ENCODE data around the gene TMEM217. TPM values are rescaled to one million over a fixed set of nuclear protein-coding genes. Genes with fewer than 3 reads are reported as not detected.

Gene TMEM217
- polyA plus RNA-seq, 4 donors = 1.3 to 1.6 (median 1.4) TPM

DNA sequence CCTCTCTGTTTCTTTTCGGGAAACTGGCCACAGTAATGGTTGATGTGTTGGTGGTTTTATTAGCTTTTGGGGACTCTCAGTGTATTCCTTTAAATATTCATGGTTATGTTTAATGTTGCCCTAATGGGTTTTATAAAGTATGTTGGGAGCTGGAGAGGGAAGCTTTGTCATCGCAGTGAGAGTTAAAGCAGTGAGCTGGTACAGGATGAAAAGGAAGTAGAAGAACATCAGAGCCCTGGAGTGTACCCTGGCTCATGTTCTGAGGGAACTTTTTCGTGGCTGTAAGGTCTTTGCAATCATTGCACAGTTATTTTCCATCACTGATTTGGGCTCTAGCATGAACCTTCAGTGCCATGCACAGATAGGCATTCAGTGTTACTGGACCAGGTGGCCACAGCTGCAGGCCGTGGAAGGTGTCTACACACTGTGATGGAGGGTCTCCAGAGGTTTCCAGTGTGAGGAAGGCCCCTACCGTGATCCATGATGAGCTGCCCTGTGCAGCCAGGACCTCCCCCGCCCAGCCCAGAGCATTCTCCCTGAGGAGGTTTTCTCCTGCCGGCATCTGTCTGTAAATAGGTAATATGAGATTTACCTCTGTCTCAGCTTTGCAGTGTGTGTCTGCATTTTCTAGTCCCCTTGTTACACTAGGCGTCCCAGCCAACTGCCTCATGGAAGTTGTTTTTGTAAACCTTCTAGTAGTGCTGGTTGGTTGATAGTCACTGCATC lies 22.4 kb upstream of the TMEM217 start:
- no peak for DNase-seq (ENCODE audit: low read depth in 4 of 4, low spot score in 3 of 4)

DNA sequence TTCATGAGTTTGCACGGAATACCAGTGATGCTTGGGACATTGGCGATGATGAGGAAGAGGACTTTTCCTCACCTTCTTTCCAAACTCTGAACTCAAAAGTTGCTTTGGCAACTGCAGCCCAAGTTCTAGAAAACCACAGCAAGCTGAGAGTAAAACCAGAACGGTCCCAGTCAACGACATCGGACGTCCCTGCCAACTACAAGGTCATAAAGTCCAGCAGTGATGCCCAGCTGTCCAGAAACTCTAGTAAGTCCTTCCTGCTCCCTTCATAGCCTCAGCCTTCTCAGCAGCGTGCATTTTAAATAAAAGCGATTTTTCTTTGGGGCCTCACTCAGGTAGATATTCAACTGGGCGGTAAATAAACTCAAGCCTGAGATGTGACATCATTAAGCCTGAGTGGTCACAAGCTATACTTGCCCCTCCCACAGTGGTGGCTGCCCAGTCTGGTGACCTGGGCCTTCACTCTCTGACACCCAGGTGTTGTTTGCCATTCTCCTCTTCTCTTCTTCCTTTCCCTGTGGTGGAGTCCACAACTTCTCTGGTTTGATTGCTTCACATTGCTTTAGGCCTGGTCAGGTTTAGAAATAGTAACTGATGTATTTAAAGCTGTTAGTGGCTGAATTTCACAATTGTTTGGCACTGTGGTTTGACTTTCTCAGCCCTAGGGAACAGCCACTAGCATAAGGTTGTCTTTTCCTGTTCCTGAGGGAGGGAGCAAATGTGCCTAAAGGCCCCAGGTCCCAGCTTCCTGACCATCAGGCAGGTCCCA lies 21.6 kb upstream of the TMEM217 start:
- DNase-seq (ENCODE audit: low read depth in 4 of 4, low spot score in 3 of 4) = no peak

DNA sequence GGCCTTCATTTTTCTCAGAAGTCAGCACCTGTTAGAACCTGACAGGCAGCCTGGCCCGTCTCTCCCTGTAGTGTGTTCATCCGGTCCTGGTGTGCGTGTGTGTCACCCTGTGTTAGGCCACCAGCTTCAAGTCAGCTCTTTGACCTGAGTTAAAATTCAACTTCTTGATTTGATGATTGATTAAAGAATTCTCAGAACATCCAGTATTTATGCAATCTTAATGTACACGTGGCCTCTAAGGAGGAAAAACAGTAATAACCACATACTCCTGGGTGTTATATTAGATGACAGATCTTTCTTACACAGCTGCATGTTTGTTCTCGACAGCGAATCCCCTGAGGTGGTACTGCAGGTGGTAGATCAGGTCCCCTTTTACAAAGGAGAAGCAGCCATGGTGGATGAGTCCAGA lies 19.1 kb upstream of the TMEM217 start:
- DNase-seq (ENCODE audit: low read depth in 4 of 4, low spot score in 3 of 4) = no peak

DNA sequence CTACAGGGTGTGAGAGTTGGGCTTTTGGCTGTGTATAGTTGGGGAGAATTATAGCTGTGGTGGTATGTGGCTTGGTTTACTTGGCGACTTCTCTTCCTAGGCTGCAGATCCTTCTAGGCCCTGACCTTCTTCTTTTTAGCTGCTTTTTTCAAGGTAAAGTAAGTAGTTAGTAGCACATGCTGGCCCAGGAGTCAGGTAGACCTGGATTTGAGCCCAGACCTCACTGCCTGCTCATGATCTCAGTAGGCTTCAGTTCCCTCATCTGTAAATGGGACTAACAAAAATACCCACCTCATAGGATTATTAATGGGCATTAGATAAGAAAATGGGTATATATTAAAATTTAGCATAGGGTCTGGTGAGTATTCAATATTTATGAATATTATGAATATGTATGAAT lies 17.4 kb upstream of the TMEM217 start:
- DNase-seq (ENCODE audit: low read depth in 4 of 4, low spot score in 3 of 4) = no peak

DNA sequence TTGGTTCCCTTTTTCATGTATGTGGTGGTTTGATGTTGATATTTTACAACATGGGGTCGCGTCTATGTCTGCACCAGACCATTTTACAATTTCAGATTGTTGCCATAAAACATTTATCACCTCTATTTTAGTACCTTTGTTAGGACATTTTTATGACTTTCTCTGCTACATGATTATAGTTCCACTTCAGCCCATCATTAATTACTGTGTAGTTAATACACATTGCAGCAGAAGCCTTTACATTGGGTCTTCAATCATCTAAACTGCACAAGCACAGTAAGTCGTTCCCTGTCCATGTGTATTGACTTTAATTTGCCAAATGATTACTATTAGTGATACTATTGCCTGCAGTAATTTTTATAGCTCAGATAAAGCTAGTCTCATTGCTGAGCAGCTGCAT lies 15.7 kb upstream of the TMEM217 start:
- peak in 2 of 4 donors; percentile 38 to 40 for DNase-seq (ENCODE audit: low read depth in 4 of 4, low spot score in 3 of 4)

DNA sequence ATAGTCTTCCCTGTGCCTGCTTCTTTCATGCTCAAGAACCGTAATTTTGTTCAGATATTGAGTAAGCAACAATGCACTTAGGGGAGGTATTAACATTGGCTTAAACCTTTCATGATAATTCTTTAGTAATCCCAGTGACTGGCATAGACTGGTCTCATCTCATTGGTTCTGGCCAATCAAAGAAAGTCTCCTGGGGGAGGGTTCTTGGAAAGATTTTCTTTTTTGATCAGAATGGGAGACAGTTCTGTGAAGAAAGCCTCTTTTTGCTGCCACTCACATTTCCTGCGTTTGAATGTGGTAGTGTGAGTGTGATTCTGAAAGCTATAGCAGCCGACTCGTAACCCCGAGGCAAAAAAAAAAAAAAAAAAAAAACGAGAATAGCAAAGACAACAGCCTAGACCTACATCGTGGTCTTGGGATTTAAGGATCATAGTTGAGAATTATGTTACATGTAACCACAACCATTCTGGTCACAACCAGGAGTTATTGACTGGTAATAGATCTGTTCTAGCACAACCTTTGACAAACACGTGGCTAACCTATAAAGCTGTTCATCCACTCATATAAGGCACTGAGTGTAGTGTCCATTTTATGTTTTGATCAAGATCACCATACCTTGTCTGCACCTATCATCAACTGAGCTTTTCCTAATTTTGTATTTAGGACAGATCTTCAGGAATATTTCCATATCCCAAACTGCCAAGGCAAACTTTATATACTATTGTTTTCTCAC lies 15.1 kb upstream of the TMEM217 start:
- no peak for DNase-seq (ENCODE audit: low read depth in 4 of 4, low spot score in 3 of 4)

DNA sequence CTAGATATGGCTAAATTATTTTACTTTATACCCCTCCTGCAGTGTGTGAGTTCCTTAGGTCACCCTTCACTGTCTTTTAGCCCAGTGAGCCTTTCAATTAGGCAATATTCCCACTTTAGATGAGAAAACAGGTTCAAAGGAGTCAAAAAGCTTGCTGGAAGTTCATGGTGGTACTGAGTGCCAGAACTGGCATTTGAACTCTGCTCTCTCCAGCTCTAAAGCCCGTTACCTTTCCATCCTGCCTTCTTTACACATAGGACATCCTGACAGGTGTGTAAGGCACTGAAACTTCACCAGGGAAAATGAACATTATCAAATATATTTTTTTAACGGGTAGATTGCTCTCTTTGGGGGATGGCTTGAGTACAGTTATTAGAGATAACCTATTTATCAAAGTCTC lies 11.2 kb upstream of the TMEM217 start:
- no peak for DNase-seq (ENCODE audit: low read depth in 4 of 4, low spot score in 3 of 4)

DNA sequence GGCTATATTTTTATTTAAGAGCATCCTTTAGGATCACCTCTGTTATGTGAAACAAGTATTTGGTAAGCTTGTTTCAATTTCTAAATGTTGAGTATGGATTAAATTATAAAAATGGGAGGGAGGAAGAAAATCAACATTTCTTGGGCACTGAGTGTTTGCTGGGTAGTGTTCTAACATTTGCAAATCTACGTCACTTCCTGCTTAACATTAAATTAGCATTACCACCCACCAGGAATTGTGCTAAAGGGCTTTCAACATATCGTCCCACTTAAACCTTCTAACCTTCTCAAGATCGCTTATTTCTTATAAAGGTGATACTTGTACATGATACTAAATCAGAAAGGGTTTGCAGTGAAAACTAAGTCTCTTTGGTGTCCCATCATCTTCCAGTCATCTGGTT lies 7.9 kb upstream of the TMEM217 start:
- no peak for DNase-seq (ENCODE audit: low read depth in 4 of 4, low spot score in 3 of 4)

DNA sequence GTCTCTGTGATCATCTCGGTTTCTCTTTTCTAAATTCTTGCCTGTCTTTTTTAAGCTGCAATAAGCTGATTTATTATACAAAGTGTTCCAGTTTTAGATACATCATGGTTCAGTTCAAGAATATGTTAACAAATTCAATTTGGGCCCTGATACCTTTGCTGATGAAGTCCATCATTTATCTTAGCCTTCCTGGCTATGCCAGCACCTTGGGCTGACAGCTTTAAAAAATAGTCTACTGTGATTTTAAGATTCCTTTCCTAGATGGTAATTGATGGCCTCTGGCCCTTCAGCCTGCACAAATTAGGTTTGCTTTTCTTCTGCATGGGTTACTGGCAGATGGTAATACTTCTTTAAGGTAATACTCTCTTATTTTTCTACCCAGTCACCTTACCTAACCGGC lies 7.1 kb upstream of the TMEM217 start:
- DNase-seq (ENCODE audit: low read depth in 4 of 4, low spot score in 3 of 4) = no peak

DNA sequence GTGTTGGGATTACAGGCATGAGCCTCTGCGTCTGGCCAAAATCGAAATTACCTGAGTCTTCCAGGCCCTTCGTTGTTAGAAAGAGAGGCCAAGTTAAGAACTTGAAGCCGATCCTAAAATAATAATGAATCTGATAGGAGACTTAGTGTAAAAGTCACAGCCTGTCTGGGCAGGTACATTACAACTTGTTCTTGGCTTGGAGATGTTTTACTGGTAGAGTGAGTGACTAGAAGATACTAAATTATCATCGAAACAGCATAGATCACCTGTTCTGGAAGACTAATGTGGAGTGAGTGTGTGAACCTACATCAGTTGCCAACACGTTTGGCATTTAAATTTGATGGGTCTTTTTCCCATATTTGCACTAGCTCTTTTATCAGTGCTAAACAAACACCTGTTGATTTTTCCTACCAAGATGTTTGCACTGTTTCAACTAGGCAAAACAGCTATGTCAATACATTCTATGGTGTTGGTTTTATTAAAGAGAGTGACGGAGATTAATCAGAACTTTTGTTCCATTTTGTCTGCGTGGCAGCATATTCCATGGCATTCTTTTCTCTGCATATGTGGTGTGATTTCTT lies 4.6 kb upstream of the TMEM217 start:
- DNase-seq (ENCODE audit: low read depth in 4 of 4, low spot score in 3 of 4) = no peak

DNA sequence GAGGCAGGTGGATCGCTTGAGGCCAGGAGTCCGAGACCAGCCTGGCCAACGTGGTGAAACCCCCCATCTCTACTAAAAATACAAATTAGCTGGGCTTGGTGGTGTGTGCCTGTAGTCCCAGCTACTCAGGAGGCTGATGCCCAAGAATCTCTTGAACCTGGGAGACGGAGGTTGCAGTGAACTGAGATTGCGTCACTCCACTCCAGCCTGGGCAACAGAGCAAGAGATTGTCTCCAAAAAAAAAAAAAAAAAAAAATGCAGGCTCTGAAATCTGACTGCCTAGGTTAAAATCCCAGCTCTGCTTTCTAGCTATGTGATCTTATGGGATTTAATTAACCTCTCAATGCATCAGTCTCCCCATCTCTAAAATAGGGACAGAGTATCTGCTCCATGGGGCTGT lies 3.3 kb upstream of the TMEM217 start:
- DNase-seq (ENCODE audit: low read depth in 4 of 4, low spot score in 3 of 4) = no peak

DNA sequence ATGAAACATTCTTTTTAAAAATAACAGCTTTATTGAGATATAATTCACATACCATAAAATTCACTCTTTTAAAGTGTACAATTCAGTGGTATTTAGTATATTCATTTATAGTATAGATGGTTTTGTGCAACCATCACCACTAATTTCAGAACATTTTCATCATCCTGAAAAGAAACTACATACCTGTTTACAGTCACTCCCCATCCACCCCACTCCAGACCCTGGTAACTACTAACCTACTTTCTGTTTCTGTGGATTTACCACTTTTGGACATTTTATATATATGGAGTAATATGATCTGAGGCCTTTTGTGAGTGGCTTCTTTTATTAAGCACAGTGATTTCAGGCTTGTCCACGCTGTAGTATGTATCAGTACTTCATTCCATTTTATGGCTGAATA lies 2.5 kb upstream of the TMEM217 start:
- no peak for DNase-seq (ENCODE audit: low read depth in 4 of 4, low spot score in 3 of 4)

DNA sequence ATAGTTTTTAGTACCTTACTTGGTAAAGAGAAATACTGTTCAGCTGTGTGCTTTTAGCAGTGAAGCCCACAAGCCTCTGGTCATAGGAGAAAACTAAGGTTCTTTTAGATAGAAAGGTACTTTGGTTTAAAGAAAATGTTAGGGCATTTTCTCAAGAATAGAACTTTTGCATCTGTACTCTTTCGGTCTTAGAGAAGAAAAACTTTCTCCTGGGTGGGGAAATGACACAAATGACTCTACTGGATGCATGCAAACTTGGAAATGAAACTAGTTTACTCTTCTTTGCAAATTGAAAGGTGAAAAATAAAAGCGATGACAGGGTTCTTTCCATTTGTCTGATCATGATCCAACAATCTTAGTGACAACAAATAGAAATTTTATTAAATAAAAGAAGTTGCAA lies 2.1 kb upstream of the TMEM217 start:
- no peak for DNase-seq (ENCODE audit: low read depth in 4 of 4, low spot score in 3 of 4)

DNA sequence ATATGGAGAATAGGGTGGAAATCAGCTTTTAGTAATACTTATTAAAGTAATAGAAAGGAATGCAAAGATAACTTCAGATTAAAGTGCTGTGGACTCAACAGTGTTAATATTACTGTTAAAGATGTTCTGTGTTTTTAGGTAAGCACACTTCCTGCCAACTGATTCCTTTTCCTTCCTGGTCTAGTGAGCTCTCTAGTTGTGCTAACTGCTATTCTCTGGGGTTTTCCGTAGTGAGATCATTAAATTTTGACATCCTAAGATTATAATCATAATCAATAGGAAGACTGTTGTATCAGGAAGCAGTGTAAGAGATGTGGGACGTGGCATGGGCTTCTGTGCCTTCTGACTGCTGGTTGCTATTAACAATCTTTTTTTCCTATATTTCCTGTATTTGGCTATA lies 1.2 kb upstream of the TMEM217 start:
- no peak for DNase-seq (ENCODE audit: low read depth in 4 of 4, low spot score in 3 of 4)

DNA sequence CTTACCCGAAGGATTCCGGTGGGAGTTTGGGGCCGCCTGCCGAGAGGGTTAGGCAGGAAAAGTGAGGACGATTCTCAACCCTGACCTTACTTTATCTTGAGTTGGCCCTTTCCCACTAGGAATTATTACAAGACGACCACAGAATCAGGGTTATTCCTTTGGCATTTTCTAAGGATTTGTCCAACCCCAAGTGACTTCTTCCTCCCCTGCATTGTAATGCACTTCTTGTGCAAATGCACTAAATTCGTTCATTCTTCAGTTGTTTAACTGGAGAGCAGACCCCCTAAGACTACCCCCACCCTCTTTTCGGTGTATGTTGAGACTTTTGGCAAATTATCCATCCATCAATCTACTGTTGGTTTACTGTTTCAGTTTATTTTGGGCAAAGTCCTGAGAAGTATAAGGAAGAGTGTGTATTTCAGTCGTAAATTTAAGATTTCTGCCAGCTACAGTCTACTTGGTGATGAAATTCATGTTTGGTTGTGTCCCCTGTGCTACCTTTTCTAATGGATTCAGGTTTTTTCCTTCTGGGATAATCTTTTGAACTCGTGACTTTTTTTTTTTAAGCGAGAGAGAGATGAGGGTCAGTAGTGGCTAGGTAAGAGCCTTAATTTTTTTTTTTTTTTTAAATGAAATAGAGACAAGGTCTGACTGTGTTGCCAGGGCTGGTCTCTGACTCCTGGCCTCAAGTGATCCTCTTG lies 611 bp upstream of the TMEM217 start:
- no peak for DNase-seq (ENCODE audit: low read depth in 4 of 4, low spot score in 3 of 4)

DNA sequence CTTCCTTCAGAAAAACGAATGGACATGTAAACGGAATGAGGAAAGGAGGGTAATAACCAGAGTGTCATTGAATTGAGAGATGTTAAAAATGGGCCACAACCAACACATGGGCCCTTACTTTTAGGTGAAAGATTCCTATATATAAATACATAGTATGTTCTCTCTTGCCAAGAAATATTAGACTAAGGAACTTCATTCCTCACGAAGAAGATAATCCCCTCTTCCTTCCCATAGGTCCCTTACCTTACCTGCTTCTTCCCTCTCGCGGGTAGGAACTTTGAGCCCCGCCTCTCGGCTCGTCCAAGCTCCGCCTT lies 667 bp downstream of the TMEM217 start:
- DNase-seq (ENCODE audit: low read depth in 4 of 4, low spot score in 3 of 4) = no peak

DNA sequence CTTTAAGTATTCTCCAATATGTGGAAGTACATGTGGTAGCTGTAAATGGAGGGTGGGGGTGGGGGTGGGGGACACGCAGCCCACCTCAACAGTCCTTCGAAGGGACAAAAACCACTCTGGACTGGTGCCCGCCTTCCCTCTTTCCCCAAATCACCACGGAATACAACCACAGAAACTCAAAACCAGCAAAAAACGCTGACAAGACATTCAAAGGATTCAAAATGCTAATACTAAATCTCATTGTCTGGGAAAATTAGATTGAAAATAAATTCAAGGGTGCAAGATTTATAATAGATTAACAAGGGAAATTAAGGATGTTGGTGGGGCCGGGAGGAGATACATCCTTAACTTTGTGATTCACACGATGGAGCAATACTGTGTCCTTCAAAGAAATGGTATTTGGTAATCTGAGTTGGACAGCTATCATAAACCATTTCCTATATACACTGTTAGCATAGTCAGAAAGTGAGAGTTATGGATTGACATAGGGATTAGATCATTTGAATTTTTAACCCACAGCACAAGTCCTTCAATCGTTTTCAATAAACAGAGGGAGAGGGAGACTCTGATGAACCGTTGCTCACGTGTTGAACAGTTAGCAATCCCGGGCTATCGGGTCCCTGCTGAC lies 1.1 kb downstream of the TMEM217 start:
- DNase-seq (ENCODE audit: low read depth in 4 of 4, low spot score in 3 of 4) = no peak

DNA sequence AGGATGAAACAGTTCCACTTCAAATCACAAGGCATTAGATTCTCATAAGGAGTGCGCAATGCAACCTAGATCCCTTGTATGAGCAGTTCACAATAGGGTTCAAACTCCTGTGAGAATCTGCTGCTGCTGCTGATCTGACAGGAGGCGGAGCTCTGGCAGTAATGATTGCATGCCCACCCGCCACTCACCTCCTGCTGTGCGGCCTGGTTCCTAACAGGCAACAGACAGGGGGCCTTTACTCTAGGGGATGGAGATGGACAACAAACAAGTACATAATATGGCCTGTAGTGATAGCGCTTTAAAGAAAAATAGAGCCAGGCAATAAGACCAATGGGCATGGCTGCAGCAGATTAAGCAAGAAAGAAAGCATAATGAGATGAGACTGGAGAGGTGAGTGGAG lies 3.1 kb downstream of the TMEM217 start:
- DNase-seq (ENCODE audit: low read depth in 4 of 4, low spot score in 3 of 4) = no peak

DNA sequence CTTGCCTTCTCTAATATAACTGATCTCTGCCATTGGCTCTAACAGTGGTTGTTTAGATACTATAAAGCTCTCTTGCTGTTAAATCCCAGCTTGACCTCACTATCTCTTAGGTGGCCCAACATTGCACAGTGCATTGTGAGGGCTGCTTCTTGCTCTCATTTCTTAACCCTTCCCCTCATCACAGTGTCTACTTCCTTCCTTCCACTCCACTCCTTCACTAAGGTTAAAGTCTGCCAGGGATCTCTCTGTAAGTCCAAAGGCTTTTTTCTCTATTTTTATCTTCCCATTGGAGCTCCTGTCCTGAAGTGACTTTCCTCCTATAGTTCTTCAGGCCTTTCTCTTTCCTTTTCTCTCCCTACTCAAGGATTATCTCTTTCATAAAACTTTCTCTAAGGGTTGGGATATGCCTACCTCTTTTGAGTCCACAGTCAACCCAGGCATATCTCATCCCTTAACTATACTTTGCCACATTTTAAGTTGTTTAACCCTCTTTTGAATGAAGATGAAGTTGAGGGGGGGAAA lies 4.4 kb downstream of the TMEM217 start:
- no peak for DNase-seq (ENCODE audit: low read depth in 4 of 4, low spot score in 3 of 4)

DNA sequence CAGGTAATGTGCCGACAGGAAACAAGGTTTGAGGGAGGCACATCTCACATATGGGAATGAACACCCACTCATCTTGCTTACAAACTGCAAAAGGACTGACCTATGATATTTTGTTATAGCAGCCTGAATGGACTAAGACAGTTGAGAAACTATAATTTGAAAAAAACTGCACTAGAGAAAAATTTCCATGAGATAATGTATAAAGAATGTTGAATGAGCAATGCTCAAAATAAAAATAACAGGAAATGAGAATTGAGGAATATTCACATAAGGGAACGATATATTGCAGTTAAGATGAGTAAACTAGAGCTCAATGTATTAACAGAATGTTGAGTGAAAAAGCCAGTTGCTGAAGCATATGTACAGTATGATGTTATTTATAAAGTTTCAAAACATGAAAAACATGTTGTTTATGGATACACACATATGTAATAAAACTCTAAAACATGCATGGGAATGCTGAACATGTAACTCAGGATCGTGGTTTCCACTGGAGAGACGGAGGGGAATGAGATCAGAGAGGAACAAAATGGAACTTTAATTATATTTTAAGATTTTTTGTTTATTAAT lies 6.6 kb downstream of the TMEM217 start:
- DNase-seq (ENCODE audit: low read depth in 4 of 4, low spot score in 3 of 4) = no peak
